Heart right ventricle (tissue), 12 donors: ENCODE measurements around the gene PPP1R1C. TPM values are rescaled to one million over a fixed set of nuclear protein-coding genes. Genes with fewer than 3 reads are reported as not detected.

Source experiments
- polyA plus RNA-seq, 2 donors: library from polyadenylated mRNA; stranded (reverse); fragments of 200-250 nt; gene quantifications; one replicate each; pipeline ENCODE4 v1.2.3, GENCODE V29; 2013
- total RNA-seq, 10 donors: library from RNA; stranded (reverse); fragmentation: NEBNext Ultra II Directional in 3 of 10; extraction: Animal tissue kit (Norgen Biotek cat#: 25700) in 3 of 10; gene quantifications; one replicate each; pipeline versions ENCODE4 v1.2.1 to v1.2.4, GENCODE V29; 2021 to 2023
- donor health status: ischemic (EF 13 %, LVEDD 7.1; RV severe dilation, severe dysfunction).
- donor health status: healthy with polysubstance abuse.
- donor health status: DM: no; HTN: yes; CAD: no.
- donor health status: DM: no; HTN: no; CAD: no.
- donor health status: ischemic (EF 25% LVEDD 6.9; RV normal size, moderate dysfunction).
- donor health status: ischemic (EF 25% LVEDD 5.7; RV mildly dilated, moderate dysfunction).
- donor health status: healthy.
- donor health status: nonischemic (EF 11% LVEDD 7.7; RV severe dilation, severe dysfunction).
- donor health status: DM: yes; HTN: yes; CAD: no.
- donor health status: PGD.
- donor health status: ischemic (EF 29% LVEDD 5.4; RV normal size, mild dysfunction).
- donor health status: nonischemic (EF 23%, LVEDD 6.1; RV moderate dilation, normal function).

Gene PPP1R1C
- total and polyA plus RNA-seq, 12 donors, result 4.9 to 45.5 (median 31.0) TPM

Other genes with a start within 250 kb of the PPP1R1C start
- 10 to 100 TPM; 49.5 to 86.6 (median 67.9) TPM for gene ITPRID2, start 94.1 kb upstream of the PPP1R1C start, total RNA-seq
- 100 to 1,000 TPM in 1 of 2 donors, 10 to 100 TPM in 1; 30.6 to 119 TPM for gene ITPRID2, start 94.1 kb upstream of the PPP1R1C start, polyA plus RNA-seq